ENCODE measurements around the gene MECR.

MECR gene, protein sequence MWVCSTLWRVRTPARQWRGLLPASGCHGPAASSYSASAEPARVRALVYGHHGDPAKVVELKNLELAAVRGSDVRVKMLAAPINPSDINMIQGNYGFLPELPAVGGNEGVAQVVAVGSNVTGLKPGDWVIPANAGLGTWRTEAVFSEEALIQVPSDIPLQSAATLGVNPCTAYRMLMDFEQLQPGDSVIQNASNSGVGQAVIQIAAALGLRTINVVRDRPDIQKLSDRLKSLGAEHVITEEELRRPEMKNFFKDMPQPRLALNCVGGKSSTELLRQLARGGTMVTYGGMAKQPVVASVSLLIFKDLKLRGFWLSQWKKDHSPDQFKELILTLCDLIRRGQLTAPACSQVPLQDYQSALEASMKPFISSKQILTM

DNA sequence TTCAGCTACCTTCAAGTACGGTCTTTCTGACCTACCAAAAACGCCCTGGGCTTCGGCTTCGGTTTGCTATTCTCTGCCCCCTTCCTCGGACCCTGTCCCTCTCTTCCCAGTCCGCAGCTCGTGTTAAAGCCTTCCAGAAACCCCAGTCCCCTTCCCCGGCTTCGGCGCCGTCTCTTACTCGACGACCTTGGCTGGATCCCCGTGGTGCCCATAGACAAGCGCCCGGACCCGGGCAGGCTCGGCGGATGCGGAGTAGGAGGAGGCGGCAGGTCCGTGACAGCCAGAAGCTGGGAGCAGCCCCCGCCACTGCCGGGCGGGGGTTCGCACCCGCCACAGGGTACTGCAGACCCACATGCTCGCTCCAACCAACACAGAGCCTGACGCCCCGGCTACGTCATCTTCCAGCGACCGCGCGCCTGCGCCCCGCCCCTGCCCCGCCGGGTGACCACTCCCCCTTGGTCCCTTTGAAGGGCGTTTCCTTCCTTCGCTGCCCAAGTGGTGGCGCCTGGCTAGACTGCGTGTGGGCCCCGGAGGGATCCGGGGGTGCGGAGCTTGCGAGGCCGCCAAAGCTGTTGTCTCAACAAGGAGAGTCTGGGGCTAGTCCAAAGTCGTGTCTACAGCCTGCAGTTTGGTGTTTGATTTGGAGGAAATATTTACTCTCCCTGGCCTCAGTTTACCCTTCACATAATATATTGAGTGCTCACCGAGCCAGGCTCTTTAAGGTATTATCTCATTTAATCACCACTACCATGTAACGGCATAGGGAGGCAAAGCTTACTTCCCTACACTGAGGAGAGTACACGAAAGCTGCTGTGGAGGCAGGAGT lies at the start of gene MECR:
Gene MECR (minus strand): TSS at position 382 of the 826 bp plus-strand sequence. CDS start 28 bp downstream, at position 354.
- DNase-seq = peak; percentile 55

DNA sequence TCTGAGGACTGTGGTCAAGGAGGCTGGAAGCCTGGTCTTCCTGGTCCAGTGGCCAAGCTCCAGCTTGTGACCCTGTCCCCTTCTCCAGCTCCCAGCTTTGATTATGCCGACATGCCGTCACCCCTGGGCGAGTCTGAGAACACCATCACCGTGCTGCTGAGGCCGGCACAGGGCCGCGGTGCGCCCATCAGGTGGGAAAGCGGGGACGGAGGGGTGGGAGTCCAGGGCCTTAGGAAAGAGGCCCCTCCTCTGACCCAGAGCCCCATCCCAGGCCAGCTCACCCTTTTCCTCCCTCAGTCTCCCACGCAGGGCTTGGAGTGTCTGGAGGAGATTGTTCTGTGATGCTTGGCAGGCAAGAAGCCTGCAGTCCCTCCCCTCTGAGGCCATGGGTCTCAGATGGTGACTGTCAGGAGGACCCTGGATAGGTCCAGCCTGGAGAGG lies 49.2 kb upstream of the MECR start:
- no peak for DNase-seq

DNA sequence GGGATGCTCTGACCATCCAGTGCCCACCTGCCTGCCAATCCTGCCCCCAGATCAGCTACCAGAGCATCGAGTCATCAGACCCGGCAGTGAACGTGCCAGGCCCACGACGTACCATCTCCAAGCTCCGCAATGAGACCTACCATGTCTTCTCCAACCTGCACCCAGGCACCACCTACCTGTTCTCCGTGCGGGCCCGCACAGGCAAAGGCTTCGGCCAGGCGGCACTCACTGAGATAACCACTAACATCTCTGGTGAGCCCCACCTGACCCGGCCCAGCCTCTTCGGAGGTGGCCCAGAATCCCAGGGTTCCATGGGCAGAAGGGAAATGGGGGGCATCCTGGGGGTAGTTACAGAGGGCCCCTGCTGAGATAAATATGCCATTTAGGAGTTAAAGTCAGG lies 48.7 kb upstream of the MECR start:
- no peak for DNase-seq

DNA sequence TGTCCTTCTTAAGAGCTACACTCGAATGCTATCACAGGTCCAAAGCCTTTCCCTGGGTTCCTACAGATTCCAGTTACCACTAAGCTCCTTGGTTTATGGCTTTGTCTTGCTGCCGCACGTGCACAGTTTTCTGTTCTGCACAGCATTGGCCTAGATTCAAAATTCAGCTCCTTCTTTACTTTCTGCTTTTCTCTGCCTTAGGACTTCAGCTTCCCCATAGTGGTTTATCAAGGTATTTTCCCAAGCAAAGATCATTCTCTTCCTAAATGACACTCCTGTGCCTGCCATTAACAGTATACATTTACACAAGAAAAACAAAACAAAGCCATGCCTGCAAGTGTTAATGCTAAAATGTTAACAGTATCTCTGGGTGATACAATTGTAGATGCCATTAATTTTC lies 47.4 kb upstream of the MECR start:
- no peak for DNase-seq

DNA sequence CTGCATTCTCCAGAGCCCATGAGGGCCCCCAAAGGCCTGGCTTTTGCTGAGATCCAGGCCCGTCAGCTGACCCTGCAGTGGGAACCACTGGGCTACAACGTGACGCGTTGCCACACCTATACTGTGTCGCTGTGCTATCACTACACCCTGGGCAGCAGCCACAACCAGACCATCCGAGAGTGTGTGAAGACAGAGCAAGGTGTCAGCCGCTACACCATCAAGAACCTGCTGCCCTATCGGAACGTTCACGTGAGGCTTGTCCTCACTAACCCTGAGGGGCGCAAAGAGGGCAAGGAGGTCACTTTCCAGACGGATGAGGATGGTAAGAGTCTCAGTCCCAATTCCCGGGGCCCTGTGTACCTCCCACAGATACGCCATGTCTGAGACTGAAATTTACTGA lies 44.7 kb upstream of the MECR start:
- DNase-seq = no peak

DNA sequence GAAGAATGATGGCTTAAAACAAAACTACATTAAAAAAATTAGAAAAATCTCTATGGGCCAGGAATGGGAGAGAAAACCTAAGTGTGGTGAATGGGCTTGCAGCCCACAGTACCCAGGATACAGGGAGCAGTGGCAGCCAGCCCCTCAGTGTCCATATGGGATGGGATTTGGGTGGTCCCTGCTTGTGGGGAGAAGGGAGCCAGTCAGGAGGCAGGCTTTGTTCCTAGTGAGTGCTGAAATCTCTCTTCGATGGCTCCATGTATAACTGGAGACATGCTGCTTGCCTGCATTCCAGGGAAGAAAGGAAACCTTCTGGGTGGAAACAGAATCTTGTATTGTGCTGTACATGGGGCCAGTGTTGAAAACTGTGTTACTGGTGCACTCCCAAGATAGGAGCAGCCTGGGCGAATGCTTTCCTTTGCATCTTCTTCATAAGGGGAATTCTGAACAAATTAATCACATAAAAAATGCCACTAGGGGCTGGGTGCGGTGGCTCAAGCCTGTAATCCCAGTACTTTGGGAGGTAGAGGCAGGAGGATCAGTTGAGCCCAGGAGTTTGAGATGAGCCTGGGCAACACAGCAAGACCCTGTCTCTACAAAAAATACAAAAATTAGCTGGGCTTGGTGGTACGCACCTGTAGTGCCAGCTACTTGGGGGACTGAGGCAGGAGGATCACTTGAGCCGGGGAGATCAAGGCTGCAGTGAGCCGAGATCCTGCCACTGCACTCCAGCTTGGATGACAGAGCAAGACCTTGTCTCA lies 41.6 kb upstream of the MECR start:
- no peak for DNase-seq

DNA sequence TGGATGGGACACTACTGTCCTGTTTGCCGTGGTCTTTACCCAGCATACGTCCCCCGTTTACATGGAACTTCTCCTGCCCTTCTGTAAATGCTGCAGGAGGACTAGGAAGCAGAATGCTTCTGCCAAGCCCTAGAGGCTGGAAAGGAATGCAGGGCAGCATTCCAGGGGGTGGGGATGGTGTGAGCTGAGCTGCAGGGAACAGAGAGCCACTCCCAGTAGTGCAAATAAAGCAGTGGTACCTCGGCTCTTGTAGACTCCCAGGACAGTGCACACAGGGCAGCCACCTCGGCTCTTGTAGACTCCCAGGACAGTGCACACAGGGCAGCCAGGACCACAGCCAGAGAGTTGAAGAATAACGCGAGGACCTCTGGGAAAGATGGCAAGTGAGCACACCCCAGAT lies 41.0 kb upstream of the MECR start:
- DNase-seq = no peak

DNA sequence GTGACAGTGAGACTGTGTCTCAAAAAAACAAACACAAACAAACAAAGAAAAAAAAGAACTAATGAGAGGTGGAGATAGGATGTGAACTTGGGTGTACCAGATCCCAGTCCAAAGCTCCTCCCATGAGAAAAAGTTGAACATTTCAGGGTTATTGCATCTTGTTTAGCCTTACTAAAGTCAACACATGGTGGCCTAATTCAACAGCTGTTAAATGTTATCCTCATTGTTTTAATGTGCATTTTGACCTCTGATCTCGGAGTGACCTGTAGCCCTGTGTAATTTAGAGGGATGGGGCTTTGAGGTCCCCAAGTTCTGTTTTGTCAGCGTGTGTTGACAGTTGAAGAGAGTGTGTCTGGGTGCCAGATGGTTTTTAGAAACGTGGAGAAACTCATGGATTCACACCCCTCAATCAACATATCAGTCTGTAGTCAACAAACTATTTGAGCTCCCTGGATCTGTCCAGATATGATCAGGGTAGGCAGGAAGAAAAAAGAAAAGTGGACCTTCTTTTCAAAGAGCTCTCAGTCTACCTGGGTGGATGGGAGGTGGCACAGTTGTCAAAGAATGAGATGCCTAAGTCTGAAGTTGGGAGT lies 40.3 kb upstream of the MECR start:
- no peak for DNase-seq

DNA sequence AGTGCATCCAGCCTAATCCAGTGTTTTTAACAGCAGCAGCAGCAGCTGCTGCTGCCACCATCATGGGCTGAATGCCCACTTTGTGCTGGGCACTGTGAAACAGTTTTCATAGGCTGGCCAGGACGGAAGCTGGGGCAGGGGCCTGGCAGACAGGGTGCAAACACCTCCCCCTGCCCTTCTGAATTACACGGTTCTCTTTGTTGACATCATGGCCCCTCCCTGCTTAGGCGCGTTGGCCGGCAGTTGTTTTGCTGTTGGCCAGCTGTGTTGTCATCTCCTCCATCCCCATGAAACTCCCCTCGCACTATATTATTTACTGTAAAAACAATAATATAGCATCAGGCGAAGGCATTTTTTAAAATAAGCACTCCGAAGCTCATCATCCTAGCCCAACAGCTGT lies 38.6 kb upstream of the MECR start:
- no peak for DNase-seq

DNA sequence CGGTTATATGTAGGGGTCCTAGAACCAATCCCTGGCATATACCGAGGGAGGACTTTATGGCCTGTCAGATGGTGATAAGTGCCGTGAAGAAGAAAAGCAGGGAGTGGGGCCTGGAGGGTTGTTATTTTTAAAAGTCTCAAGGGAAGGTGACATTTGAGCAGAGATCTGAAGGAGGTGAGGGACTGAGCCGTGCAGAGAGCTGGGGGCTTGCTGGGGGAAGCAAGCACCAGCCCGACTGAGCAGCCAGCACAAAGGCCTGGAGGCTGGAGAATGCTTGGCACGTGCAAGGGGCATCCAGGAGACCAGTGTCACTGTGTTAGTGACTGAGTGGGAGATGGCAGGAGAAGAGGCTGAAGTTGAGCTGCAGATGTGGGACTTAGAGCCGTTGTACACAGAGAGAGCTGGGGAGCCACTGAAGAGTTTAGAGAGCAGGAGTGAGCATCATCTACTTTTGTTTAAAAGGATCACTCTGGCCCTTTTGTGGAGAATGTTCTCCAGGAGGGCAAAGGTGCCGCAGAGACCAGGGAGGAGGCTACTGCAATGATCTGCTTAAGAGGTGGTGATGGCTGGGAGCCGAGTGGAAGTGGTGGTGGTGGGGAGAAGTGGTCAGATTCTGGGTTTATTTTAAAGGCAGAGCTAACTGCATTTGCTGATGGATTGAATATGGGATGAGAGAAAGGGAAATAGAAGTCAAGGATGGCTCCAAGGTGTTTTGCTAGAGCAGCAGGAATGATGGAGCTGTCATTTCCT lies 36.8 kb upstream of the MECR start:
- DNase-seq = no peak

DNA sequence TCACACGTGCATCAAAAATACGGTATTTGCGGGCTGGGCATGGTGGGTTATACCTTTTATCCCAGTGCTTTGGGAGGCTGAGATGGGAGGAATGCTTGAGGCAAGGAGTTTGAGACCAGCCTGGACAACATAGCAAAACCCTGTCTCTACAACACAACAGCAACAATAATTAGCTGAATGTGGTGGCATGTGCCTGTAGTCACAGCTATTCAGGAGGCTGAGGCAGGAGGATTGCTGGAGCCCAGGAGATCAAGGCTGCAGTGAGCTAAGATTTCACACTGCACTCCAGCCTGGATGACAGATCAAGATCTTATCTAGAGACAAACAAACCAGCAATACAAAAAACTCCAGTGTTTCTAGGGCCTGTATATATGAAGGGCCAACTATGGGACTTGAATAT lies 36.2 kb upstream of the MECR start:
- no peak for DNase-seq

DNA sequence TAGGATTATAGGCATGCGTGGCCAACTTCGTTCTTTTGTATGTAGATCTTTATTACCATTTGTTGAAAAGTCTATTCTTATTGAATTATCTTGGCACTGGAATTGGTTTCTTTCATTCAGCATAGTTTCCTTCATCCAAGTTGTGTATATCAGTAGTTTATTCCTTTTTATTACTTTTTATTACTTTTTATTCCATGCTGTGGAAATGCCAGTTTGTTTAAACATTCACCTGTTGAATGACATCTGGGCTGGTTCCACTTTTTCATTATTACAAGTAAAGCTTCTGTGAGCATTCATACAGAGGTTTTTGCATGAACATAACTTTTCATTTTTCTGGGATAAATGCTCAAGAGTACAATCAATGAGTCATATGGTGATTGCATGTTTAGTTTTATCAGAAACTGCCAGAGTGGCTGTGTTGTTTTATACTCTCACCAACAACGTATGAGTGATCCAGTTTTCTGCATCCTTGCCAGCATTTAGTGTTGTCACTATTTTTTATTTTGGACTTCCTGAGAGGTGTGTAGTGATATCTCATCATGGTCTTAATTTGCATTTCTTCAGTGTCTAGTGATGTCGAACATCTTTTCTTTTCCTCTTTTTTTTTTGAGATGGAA lies 34.1 kb upstream of the MECR start:
- no peak for DNase-seq

DNA sequence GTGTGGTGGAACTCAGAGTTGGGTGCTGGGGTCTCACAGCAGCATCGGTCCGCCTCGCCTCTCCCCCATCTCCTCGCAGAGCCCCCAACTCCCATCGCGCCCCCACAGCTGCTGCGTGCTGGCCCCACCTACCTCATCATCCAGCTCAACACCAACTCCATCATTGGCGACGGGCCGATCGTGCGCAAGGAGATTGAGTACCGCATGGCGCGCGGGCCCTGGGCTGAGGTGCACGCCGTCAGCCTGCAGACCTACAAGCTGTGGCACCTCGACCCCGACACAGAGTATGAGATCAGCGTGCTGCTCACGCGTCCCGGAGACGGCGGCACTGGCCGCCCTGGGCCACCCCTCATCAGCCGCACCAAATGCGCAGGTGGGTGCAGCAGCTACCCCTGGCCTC lies 29.8 kb upstream of the MECR start:
- DNase-seq = no peak

DNA sequence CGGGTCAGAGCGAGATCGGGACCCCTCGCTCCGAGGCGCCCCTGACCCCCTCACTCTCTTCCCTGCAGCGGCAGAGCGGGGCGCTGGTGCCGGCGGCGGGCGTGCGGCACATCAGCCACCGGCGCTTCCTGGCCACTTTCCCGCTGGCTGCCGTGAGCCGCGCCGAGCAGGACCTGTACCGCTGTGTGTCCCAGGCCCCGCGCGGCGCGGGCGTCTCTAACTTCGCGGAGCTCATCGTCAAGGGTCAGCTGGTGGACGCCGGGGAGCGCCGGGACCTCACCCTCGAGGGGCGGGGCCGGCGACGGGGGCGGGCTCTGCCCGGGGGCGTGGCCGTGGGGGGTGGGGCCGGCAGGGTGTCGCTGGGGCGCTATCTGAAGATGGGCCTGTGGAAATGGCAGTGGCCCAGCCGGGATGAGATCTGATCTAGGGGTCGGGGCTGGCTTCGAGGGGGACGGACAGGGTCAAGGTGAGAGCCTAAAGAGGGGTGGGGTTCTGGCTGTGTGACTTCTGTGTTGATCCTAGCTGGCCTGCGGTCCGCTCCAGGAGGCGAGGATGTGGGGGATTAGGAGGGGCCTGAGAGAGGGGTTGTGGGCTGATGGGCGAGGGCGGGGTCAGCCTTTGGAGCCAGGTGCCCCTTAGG lies 29.2 kb upstream of the MECR start:
- no peak for DNase-seq

DNA sequence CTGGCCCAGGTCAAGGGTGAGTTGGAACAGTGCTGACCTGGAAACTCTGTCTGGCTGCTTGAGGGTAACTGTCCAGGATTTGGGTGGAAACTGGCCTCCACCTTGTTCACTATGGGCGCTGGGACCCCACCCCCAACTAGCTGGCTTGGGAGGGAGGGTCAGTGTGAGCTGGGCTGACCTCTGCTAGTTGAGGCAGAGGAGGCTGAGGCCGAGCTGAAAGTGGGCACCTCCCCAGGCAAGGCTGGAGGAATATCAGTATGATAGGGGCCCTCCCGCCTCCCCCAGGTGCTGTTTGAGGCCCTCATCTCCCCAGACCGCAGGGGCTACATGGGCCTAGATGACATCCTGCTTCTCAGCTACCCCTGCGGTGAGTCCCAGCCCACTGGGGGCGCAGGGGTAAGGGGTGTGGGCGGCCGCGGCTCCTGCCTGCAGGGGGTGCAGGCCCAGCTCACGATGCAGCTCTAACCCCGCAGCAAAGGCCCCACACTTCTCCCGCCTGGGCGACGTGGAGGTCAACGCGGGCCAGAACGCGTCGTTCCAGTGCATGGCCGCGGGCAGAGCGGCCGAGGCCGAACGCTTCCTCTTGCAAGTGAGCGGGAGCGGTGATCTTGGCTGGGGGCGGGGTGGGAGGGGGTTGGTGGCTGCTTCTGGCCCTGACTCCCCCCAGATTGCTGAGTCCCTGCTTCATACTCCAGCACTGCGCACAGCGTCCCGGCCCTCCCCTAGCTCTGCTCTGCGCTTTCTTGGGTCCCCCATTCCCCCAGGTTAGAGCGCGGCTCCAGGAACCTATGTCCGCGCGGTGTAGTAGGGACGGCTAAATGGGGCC lies 28.5 kb upstream of the MECR start:
- DNase-seq = no peak

DNA sequence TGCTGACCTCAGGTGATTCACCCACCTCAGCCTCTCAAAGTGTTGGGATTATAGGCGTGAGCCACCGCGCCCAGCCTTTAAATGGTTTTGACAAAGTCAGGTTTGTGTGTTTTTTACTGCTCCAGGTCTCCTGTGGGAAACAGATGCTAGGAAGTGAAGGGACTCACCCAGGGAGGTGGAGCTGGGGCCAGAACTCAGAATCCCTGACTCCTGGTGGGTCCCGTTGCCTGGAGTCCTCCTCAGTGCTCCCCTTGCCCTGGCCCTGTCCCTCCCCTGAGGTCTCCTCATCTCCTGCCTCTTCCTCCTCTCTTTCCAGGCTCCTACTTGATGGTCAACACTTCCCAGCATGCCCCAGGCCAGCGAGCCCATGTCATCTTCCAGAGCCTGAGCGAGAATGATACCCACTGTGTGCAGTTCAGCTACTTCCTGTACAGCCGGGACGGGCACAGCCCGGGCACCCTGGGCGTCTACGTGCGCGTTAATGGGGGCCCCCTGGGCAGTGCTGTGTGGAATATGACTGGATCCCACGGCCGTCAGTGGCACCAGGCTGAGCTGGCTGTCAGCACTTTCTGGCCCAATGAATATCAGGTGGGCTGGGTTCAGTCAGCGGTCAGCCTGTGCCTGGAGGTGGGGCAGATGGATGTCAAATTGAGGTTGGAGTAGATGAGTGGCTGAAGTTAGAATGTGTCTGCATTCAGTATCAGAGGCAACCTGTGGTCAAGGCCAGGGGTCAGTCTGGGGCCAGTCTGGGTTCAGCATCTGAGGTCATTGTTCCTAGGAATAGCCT lies 27.6 kb upstream of the MECR start:
- no peak for DNase-seq

DNA sequence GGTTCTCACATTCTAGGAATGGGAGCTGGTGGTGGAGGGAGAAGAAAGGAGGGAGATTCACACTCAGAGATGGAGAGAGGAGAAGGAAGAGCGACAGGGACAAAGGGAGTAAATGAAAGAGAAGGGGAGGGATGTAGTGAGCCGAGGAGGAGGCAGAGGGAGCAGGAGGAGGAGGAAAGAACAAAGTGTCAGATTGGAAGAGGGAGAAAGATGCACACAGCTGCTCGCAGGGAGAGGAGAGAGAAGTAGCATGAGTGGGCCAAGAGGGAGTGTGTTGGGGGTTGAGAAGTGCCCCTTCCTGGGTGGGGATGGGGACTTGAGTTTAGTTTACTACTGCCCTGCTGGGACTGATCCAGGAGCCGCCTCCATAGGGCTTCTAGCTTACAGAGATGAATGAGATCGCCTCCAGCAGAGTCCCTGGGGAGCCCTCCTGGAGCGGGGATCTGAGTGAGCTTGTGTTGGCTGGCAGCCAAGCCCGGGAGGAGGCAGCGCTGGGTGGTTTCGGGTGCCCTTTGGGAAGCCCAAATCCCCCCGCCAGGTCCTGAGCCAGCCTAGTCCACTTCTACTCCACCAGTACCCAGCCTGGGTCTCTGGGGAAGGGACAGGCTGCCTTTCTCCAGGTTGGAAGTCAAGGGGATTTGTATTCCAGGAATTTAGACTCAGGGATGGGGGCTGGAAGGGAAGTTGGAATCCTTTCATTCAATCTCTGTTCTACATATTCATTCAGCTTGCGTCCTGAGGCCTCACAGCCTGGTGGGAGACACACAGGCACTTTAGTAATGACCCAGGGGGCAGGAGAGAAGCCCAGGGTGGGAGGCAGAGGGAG lies 26.5 kb upstream of the MECR start:
- no peak for DNase-seq

DNA sequence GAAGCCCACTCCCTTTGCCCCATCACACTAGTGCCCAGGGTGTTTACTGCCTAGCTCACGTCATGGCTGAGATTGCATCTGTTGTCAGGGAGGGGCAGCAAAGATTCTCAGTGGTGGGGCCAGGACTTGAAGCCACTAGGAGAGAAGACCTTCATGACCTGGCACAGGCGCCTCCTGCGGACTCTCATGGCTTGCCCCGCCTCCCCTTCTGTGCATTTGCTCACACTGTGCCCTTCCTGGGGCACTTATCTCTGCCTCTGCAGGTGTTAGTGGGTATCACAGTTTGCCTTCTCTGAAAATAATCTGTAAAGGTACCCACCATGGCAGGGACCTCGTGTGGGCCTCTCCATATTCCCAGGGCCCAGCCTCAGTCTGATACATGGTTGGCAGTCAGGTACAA lies 25.7 kb upstream of the MECR start:
- DNase-seq = no peak
